Activated naive CD4-positive, alpha-beta T cell treated with anti-CD3 and anti-CD28 coated beads, Interleukin-2, amount 10 ng/mL, durations not matched to agents 7 days and 5 days (primary cell): ENCODE data around the gene PNPLA6.

Experiments
- CTCF ChIA-PET: fragments of 350-600 bp; sonication (Branson Sonifier 250); formaldehyde crosslinking; loops from one replicate; lab custom pipeline; 2021; ENCODE audit warnings: antibody characterized with exemption; lab: Charles Lee
- DNase-seq: peaks from one replicate; pipeline ENCODE4 v3.0.0-alpha.2; 2020
- H3K27ac Mint-ChIP-seq: one replicate; pipeline ENCODE4 v1.8.0; 2021; ENCODE audit warnings: mild to moderate bottlenecking, moderate library complexity, mixed read lengths
- H3K27me3 Mint-ChIP-seq: one replicate; pipeline ENCODE4 v1.8.0; 2021; ENCODE audit warnings: mild to moderate bottlenecking, mixed read lengths
- H3K36me3 Mint-ChIP-seq: one replicate; pipeline ENCODE4 v1.8.0; 2021; ENCODE audit warnings: mixed read lengths
- H3K4me1 Mint-ChIP-seq: one replicate; pipeline ENCODE4 v1.8.0; 2021; ENCODE audit warnings: mixed read lengths
- H3K4me3 Mint-ChIP-seq: one replicate; pipeline ENCODE4 v1.8.0; 2021; ENCODE audit warnings: mild to moderate bottlenecking, moderate library complexity, mixed read lengths
- H3K9me3 Mint-ChIP-seq: one replicate; pipeline ENCODE4 v1.8.0; 2021; ENCODE audit warnings: mixed read lengths

Gene PNPLA6

DNA sequence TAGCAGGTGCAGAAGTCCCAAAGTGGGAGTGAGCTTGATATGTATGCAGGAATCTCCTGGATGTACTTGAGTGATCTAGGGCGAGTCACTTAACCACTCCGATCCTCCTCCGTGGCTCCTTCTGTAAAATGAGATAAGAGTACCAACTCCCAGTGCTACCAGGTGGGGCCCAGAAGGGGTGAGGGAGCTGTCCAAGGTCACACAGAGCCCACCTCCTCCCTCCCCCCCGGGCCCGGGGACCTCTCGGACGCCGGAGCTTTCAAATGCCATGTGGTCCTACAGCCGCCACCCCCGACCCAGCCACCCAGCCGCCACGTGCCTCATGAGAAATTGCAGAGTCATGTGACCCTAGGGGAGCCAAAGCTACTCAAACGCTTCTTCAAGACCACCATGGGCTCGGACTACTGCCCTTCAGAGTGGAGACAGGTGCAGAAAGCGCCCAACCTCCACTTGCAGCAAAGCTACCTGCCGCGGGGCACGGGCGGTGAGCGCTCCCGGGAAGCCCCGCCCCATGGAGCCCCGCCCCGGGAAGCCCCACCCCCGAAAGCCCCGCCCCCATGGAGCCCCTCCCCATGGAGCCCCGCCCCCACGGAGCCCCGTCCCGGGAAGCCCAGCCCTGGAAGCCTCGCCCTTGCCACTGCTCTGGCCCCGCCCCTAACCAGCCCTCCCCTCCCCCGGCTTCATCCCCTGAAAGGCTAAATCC is 29.7 kb upstream of the PNPLA6 start:
- Mint-ChIP-seq H3K4me1 (peaks cover 15% of the 10 kb centered on the region), H3K36me3 (no peaks in the 10 kb centered on the region), H3K27ac (no peak overlapping the region), H3K9me3 (no peaks in the 10 kb centered on the region), H3K4me3 (no peak overlapping the region), H3K27me3 (peaks cover 79% of the 10 kb centered on the region)
- peak; percentile 41 for DNase-seq
- CTCF ChIA-PET, result interaction anchor here (1.2 kb wide), 1 partner anchor 175 kb away, joined by 3 read pairs; the partner anchor contains the start of gene TRAPPC5

DNA sequence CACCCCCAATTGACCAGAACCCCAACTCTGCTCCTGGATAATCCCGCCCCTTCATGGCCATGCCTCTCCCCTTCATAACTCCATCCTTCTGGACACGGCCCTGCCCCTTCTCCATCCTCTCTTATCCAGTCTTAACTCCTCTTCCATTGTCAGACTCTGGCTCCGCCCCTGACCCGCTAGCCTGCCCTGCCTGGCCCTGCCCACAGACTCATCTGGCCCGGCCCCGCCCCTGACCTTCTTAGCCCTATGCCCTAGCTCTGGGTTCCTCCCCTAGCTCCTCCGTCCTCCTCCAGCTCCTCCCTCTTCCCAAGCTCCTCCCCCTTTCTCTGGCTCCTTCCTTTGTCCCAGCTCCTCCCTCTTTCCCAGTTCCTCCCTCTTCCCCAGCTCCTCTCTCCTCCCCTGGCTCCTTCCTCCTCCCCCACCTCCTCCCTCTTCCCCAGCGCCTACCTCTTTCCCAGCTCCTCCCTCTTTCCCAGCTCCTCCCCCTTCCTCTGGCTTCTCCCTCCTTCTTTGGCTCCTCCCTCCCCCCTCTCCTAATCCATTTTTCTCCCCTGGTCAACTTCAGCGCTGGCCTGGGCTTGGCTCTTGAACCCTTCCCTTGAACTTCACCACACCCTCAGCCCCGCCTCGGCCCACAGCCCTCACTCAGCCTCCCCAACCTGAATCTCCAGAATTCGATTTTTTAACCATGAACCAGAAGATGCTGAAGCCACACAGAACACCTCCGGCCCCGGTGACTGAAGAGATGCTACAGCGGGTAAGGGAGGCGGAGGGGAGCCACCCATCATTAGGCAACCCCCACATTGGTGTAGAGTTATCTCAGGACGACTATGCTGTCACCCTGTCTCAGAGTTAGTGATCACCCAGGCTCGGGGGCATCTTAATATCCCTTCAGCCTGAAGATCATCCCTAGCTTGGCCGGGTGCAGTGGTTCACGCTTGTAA is 28.9 kb upstream of the PNPLA6 start:
- H3K4me3 Mint-ChIP-seq, result no peak overlapping the region
- CTCF ChIA-PET, result interaction anchor here (1.2 kb wide), 1 partner anchor 174 kb away, joined by 3 read pairs; the partner anchor contains the start of gene TRAPPC5
- peaks cover 70% of the 10 kb centered on the region for H3K27me3 Mint-ChIP-seq
- H3K36me3 Mint-ChIP-seq, result no peaks in the 10 kb centered on the region
- H3K27ac Mint-ChIP-seq, result no peak overlapping the region
- H3K9me3 Mint-ChIP-seq, result no peaks in the 10 kb centered on the region
- DNase-seq, result peak; percentile 65
- H3K4me1 Mint-ChIP-seq, result peaks cover 13% of the 10 kb centered on the region

DNA sequence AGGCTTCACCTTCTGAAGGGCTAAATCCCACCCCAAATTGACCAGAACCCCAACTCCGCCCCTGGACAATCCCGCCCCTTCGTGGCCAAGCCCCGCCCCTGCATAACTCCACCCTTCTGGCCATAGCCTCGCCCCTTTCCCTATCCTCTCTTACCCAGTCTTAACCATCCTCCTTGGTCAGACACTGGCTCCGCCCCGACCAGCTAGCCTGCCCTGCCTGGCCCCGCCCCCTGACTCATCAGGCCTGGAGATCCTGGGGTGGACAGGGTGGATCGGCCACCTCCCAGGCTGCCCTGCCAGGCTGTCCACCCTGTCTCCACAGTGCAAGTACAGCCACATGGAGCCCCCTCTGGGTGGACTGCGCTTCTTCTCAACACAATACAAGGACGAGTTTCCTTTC is 27.6 kb upstream of the PNPLA6 start:
- Mint-ChIP-seq H3K4me1 (peaks cover 13% of the 10 kb centered on the region), H3K9me3 (no peaks in the 10 kb centered on the region), H3K4me3 (no peak overlapping the region), H3K27ac (no peak overlapping the region), H3K36me3 (no peaks in the 10 kb centered on the region), H3K27me3 (peaks cover 62% of the 10 kb centered on the region)
- DNase-seq, result no peak
- CTCF ChIA-PET, result no interaction called here

DNA sequence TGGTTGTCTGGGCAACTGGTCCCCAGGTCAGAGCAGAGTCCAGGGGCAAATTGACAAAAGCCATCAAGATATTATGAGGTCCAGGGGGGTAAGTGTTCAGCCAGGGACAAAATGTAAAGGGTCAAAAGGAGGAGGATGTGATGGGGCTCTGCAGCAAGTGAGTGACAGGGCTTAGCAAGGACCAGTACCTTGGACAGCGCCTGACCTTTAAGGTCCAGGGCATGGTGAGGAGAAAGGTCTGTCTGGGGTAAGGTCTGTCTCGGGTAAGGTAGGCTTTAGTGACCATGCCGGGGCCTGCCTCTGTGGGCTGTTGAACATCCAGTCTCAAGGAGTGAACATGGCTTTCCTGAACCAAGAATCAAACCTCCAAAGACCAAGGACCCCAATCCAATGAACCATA is 25.9 kb upstream of the PNPLA6 start:
- Mint-ChIP-seq H3K27me3 (peaks cover 59% of the 10 kb centered on the region), H3K9me3 (no peaks in the 10 kb centered on the region), H3K4me1 (peaks cover 13% of the 10 kb centered on the region), H3K36me3 (no peaks in the 10 kb centered on the region), H3K4me3 (no peak overlapping the region), H3K27ac (no peak overlapping the region)
- DNase-seq, result peak; percentile 53
- CTCF ChIA-PET, result no interaction called here

DNA sequence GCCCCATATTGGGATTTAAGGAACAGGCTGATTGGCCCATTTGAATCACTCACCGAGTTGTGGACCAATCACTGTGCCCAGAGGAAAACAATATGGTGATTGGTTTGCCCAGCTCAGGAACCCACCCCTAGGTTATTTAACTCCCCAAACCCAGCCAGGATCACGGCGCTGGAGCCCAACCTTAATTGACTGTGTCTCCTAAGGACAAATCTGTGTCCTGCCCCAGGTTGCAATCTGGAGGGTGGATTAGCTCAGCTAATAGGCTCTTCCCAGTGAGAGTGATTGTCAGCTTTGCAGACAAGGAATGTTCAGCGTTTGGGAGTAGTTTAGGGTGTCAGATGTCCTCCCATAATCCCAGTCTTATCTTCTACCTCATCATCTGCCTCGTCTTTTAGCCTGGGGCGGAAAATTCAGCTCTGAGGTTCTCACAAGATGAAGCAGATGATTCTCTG is 23.1 kb upstream of the PNPLA6 start:
- CTCF ChIA-PET, result interaction anchor here (1.0 kb wide), 1 partner anchor 16 kb away, joined by 3 read pairs; a partner anchor contains a TSS
- no peak for DNase-seq
- Mint-ChIP-seq H3K27ac (no peak overlapping the region), H3K4me1 (peaks cover 12% of the 10 kb centered on the region), H3K9me3 (no peaks in the 10 kb centered on the region), H3K36me3 (no peaks in the 10 kb centered on the region), H3K4me3 (no peak overlapping the region), H3K27me3 (peaks cover 55% of the 10 kb centered on the region)

DNA sequence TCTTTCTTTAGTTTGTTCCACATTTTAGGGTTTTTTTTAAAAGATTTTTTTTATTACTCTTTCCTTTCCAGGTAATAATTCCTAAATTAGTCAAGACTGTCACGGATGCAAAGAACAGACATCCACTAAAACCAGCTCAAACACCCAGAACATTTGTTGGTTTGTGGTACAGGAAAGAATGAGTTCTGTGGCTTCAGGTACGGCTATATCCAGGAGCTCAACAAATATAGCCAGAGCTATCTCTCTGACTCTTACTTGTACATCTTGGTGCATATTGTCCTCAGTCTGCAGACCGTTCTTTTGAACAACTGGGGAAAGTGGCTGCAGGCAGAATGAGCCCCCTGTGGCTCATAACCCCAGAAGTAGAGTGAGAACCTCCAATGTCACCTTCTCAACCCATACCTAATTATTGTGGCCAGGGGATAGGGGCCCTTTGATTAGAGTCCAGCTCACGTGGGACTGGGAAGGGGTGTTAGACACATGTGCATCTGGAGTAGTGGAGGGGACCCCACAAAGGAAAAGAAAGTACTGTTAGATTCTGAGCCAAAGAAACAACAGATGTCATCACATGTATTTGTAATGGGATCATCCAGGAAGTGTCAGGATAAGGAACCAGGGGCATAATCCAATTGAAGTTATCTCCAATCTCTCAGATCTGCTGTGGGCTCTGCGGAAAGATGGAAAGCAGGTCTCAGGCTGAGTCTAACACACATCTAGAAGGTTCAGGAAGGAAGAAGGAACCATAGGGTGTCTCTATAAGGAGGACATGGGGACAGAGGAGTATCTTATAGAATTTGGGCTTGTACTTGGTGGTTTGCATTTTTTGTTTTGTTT is 21.5 kb upstream of the PNPLA6 start:
- CTCF ChIA-PET, result no interaction called here
- no peaks in the 10 kb centered on the region for H3K9me3 Mint-ChIP-seq
- H3K27ac Mint-ChIP-seq, result no peak overlapping the region
- peaks cover 12% of the 10 kb centered on the region for H3K4me1 Mint-ChIP-seq
- no peak overlapping the region for H3K4me3 Mint-ChIP-seq
- peaks cover 57% of the 10 kb centered on the region for H3K27me3 Mint-ChIP-seq
- no peak for DNase-seq
- H3K36me3 Mint-ChIP-seq, result no peaks in the 10 kb centered on the region

DNA sequence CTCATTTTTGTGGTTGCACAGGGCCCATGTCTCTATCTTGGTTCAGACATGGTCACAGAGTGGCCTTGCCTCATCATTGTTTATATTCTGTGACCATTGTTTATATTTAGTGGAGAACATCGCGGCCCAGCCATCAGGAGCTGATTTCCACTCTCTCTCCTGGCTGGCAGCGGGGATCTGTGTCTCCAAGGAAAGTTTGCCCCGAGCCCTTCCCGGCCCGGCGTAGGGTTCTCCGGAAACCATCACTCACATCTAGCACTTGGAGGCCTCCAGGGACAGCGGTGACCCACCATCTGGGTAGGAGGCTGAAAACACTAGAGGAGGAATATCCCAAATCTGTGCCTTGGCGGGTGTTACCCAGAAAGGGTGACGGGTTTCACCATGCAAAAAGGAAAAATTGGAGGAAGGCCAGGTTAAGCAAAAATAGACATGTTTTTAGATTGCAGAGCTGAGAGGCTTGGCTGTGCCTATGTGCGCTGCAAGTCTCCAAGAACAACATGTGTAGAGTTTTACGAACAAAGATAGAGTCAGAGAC is 20.3 kb upstream of the PNPLA6 start:
- no peak overlapping the region for H3K27ac Mint-ChIP-seq
- no peak for DNase-seq
- no peaks in the 10 kb centered on the region for H3K9me3 Mint-ChIP-seq
- H3K27me3 Mint-ChIP-seq, result peaks cover 49% of the 10 kb centered on the region
- H3K4me3 Mint-ChIP-seq, result peak overlapping the region; percentile 72
- CTCF ChIA-PET, result no interaction called here
- no peaks in the 10 kb centered on the region for H3K36me3 Mint-ChIP-seq
- H3K4me1 Mint-ChIP-seq, result peaks cover 12% of the 10 kb centered on the region

DNA sequence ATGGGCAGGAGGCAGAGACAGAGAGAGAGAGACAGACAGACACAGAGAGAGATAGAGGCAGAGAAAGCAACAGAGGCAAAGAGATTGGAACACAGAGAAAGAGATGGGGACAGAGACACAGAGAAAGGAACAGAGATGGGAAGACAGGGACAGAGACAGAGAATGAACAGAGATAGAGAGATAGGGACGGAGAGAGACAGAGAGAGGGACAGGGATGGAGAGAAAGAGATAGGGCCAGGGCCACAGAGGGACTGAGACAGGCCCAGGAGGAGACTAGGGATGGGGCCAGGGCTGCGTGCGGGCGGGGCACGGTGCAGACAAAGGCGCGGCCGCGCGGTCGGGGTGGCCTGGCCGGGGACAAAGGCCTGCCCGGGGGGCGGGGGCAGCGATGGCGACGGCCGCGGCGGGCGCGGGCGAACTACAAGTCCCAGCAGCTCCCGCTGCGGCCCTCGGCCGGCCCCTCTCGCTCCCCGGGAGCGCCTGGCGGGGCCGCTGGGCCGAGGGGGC is 19.8 kb upstream of the PNPLA6 start, which contains the start of gene ZNF358:
ZNF358 (plus strand) TSS at position 459 of the 507 bp plus-strand sequence. CDS start 3,140 bp downstream, outside the sequence.
- Mint-ChIP-seq H3K4me3 (peak within 1 kb of the TSS; percentile 72), H3K36me3 (no peaks in the 10 kb centered on the region)
- CTCF ChIA-PET, result no interaction called here

DNA sequence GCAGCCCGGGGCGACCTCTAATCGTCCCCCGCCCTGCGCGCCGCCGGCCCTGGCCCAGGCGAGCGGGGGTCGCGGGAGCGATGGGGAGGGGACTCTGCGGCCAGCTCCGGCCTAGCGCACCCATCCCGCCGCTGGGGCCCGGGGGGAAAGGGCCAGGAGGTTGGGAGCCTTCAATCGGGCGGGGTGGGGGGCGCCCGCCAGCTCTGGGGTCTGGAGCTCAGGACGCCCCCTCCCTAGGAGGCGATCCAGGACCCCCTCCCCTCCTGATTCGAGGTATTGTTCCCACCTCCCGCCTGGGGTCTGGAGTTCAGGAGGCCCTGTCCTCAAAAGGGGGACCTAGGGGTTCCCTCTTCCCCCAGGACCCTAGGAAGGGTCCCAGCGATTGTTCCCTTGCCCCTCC is 19.2 kb upstream of the PNPLA6 start:
- Mint-ChIP-seq H3K9me3 (no peaks in the 10 kb centered on the region), H3K27ac (no peak overlapping the region), H3K36me3 (no peaks in the 10 kb centered on the region), H3K4me1 (peaks cover 14% of the 10 kb centered on the region), H3K4me3 (peak overlapping the region; percentile 68), H3K27me3 (peaks cover 49% of the 10 kb centered on the region)
- CTCF ChIA-PET, result interaction anchor here (1.0 kb wide), 1 partner anchor 149 kb away, joined by 3 read pairs; no protein-coding TSS in a partner anchor
- no peak for DNase-seq

More for the DNA sequence above, 19.8 kb upstream of the PNPLA6 start, which contains the start of gene ZNF358:
- DNase-seq, result peak; percentile 61
- H3K9me3 Mint-ChIP-seq, result no peaks in the 10 kb centered on the region
- peaks cover 12% of the 10 kb centered on the region for H3K4me1 Mint-ChIP-seq
- no peak within 1 kb of the TSS for H3K27ac Mint-ChIP-seq
- peaks cover 49% of the 10 kb centered on the region for H3K27me3 Mint-ChIP-seq

DNA sequence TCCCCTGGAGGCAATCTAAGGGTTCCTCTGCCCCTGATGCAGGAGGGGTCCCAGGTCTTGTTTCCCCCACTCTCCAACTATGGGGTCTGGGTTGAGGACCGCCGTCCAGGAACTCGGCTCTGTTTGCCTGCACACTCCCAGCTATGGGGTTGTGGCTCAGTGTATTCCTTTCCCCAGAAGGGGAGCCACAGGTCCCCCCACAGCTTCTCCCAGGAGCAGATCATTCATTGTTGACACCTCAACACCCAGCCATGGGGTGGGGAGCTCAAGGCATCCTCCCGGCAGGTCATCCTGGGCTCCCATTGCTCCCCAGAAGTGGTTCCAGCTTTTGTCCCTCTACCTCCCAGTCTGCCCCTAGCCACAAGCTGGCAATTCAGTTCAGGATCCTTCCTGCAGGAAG is 18.6 kb upstream of the PNPLA6 start:
- peak overlapping the region; percentile 58 for H3K27ac Mint-ChIP-seq
- no peaks in the 10 kb centered on the region for H3K36me3 Mint-ChIP-seq
- H3K4me1 Mint-ChIP-seq, result peaks cover 19% of the 10 kb centered on the region
- CTCF ChIA-PET, result interaction anchor here (1.0 kb wide), 1 partner anchor 150 kb away, joined by 3 read pairs; no protein-coding TSS in a partner anchor
- no peaks in the 10 kb centered on the region for H3K9me3 Mint-ChIP-seq
- H3K4me3 Mint-ChIP-seq, result peak overlapping the region; percentile 68
- DNase-seq, result no peak
- H3K27me3 Mint-ChIP-seq, result peaks cover 49% of the 10 kb centered on the region

DNA sequence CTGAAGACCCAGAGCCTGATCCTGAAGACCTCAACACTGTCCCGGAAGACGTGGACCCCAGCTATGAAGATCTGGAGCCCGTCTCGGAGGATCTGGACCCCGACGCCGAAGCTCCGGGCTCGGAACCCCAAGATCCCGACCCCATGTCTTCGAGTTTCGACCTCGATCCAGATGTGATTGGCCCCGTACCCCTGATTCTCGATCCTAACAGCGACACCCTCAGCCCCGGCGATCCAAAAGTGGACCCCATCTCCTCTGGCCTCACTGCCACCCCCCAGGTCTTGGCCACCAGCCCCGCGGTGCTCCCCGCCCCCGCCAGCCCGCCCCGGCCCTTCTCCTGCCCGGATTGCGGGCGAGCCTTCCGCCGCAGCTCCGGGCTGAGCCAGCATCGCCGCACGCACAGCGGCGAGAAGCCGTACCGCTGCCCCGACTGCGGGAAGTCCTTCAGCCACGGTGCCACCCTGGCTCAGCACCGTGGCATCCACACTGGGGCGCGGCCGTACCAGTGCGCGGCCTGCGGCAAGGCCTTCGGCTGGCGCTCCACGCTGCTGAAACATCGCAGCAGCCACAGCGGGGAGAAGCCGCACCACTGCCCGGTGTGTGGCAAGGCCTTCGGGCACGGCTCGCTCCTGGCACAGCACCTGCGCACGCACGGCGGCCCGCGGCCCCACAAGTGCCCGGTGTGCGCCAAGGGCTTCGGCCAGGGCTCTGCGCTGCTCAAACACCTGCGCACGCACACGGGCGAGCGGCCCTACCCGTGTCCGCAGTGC is 16.0 kb upstream of the PNPLA6 start:
- Mint-ChIP-seq H3K36me3 (no peaks in the 10 kb centered on the region), H3K4me1 (peaks cover 29% of the 10 kb centered on the region), H3K4me3 (no peak overlapping the region), H3K27me3 (peaks cover 36% of the 10 kb centered on the region), H3K9me3 (no peaks in the 10 kb centered on the region), H3K27ac (no peak overlapping the region)
- CTCF ChIA-PET, result no interaction called here
- DNase-seq, result no peak

DNA sequence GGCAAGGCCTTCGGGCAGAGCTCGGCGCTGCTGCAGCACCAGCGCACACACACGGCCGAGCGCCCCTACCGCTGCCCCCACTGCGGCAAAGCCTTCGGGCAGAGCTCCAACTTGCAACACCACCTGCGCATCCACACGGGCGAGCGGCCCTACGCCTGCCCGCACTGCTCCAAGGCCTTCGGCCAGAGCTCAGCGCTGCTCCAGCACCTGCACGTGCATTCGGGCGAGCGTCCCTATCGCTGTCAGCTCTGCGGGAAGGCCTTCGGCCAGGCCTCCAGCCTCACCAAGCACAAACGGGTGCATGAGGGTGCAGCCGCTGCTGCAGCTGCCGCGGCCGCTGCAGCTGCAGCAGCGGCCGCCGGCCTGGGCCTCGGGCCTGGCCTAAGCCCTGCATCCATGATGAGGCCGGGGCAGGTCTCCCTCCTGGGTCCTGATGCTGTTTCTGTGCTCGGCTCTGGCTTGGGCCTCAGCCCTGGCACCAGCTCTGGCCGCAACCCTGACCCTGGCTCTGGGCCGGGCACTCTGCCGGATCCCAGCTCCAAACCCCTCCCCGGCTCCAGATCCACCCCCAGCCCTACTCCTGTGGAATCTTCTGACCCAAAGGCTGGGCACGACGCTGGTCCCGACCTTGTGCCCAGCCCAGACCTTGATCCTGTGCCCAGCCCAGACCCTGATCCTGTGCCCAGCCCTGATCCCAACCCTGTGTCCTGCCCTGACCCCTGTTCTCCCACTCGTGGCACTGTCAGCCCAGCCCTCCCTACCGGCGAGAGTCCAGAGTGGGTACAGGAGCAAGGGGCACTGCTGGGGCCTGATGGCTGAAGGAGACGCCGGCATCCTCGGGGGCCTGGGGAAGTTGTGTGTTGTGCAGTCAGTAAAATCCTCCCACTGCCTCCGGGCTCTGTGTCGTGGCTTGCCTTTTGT is 15.1 kb upstream of the PNPLA6 start:
- no peak for DNase-seq
- Mint-ChIP-seq H3K27me3 (peaks cover 27% of the 10 kb centered on the region), H3K36me3 (no peaks in the 10 kb centered on the region), H3K4me1 (peaks cover 29% of the 10 kb centered on the region), H3K4me3 (no peak overlapping the region), H3K9me3 (no peaks in the 10 kb centered on the region), H3K27ac (no peak overlapping the region)
- CTCF ChIA-PET, result no interaction called here
